Right lobe of liver (tissue), 4 donors: ENCODE data around the gene NFKB1.

ENCODE experiments used
- POLR2A ChIP-seq: fragments of 450-650 bp; IDR thresholded peaks from one replicate; pipeline ENCODE4 v1.6.1; 2017; ENCODE audit warnings: antibody characterized with exemption, mild to moderate bottlenecking
- TF ChIP-seq, protein P1 (sequence below), 4 donors: fragments of 200-600 bp in 3 of 4; fragments of 450-650 bp in 1 of 4; IDR thresholded peaks; one replicate each; pipeline versions ENCODE4 v1.5.1 to v1.8.0; 2016 to 2022; ENCODE audit warnings: antibody characterized with exemption in 4 of 4, mild to moderate bottlenecking in 2 of 4
- donor health status: DM: no; HTN: no; CAD: no.
- donor health status: DM: no; HTN: no; CAD: no.
- donor health status: DM: no; HTN: yes; CAD: no.

DNA sequence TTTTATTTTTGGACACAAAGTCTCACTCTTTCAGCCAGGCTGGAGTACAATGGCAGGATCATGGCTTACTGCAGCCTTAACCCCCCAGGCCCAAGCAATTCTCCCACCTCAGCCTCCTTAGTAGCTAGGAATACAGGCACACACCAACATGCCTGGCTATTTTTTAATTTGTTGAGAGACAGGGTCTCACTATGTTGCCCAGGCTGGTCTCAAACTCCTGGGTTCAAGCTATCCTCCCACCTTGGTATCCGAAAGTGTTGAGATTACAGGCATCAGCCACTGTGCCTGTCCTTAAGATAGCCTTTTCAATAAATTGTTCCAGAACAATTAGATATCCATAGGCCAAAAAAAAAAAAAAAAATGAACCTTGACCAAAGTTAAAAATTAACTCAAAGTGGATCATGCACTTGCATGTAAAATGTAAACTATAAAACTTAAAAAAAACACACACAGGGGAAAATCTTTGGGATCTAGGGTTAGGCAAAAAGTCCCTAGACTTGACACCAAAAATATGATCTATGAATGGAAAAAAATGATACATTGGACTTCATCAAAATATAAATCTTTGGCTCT, 28.6 kb upstream of the NFKB1 start:
- TF ChIP-seq, protein P1, sequence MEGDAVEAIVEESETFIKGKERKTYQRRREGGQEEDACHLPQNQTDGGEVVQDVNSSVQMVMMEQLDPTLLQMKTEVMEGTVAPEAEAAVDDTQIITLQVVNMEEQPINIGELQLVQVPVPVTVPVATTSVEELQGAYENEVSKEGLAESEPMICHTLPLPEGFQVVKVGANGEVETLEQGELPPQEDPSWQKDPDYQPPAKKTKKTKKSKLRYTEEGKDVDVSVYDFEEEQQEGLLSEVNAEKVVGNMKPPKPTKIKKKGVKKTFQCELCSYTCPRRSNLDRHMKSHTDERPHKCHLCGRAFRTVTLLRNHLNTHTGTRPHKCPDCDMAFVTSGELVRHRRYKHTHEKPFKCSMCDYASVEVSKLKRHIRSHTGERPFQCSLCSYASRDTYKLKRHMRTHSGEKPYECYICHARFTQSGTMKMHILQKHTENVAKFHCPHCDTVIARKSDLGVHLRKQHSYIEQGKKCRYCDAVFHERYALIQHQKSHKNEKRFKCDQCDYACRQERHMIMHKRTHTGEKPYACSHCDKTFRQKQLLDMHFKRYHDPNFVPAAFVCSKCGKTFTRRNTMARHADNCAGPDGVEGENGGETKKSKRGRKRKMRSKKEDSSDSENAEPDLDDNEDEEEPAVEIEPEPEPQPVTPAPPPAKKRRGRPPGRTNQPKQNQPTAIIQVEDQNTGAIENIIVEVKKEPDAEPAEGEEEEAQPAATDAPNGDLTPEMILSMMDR (IDR thresholded peaks at IDR 0.05): no peak
- no peak for TF ChIP-seq POLR2A
